HepG2 (cell line): ENCODE measurements around the gene RHOT2. TPM values are rescaled to one million over a fixed set of nuclear protein-coding genes. Genes with fewer than 3 reads are reported as not detected.

Experiments used
- AHR ChIP-seq: IDR thresholded peaks from 2 replicates; pipeline ENCODE4 v1.6.1; 2018; ENCODE audit warnings: missing genetic modification reagents, missing compliant biosample characterization
- ATM ChIP-seq: fragments of 450-650 bp; IDR thresholded peaks from 2 replicates; pipeline ENCODE4 v1.7.1; 2017; ENCODE audit warnings: mild to moderate bottlenecking, borderline replicate concordance
- CBX5 ChIP-seq: sonication (generic); formaldehyde crosslinking; IDR thresholded peaks from 2 replicates; pipeline ENCODE4 v1.4.0; 2020; ENCODE audit warnings: missing genetic modification reagents, borderline replicate concordance
- CEBPB ChIP-seq: IDR thresholded peaks from 2 replicates; pipeline ENCODE4 v1.6.1; 2011; ENCODE audit warnings: low read depth, low read length, improper control_type of control experiment, borderline replicate concordance
- DR1 ChIP-seq: sonication (generic); formaldehyde crosslinking; IDR thresholded peaks from 2 replicates; pipeline ENCODE4 v1.8.0; 2021; ENCODE audit warnings: mild to moderate bottlenecking, missing genetic modification reagents, inconsistent platforms
- KLF12 ChIP-seq: sonication (generic); formaldehyde crosslinking; IDR thresholded peaks from 2 replicates; pipeline ENCODE4 v1.4.0; 2020; ENCODE audit warnings: missing genetic modification reagents, borderline replicate concordance
- MAFK ChIP-seq, 2 experiments: IDR thresholded peaks in 1 of 2; conservative IDR thresholded peaks in 1 of 2; 2 replicates each; pipeline ENCODE4 v1.6.1; 2011; ENCODE audit warnings: improper control_type of control experiment in 2 of 2, low read length in 2 of 2
- SAFB2 ChIP-seq: sonication (generic); formaldehyde crosslinking; IDR thresholded peaks from 2 replicates; pipeline ENCODE4 v1.5.1; 2020; ENCODE audit warnings: missing genetic modification reagents, low read depth, mild to moderate bottlenecking, borderline replicate concordance
- SKI ChIP-seq: fragments of 450-650 bp; IDR thresholded peaks from one replicate; pipeline ENCODE4 v1.6.1; 2018; ENCODE audit warnings: mild to moderate bottlenecking; ENCODE audit not compliant: partially characterized antibody
- SNAPC2 ChIP-seq: sonication (generic); formaldehyde crosslinking; IDR thresholded peaks from 2 replicates; pipeline ENCODE4 v1.8.1; 2022; ENCODE audit warnings: mild to moderate bottlenecking, missing genetic modification reagents
- SRF ChIP-seq: IDR thresholded peaks from 2 replicates; pipeline ENCODE4 v1.6.1; 2011; ENCODE audit warnings: mild to moderate bottlenecking, low read depth, low read length, moderate library complexity
- ZBTB3 ChIP-seq: sonication (generic); formaldehyde crosslinking; IDR thresholded peaks from 2 replicates; pipeline ENCODE4 v1.4.0; 2020; ENCODE audit warnings: low read depth, mild to moderate bottlenecking, moderate library complexity, missing genetic modification reagents, borderline replicate concordance
- ZNF12 ChIP-seq: sonication (generic); formaldehyde crosslinking; IDR thresholded peaks from 2 replicates; pipeline ENCODE4 v1.5.0; 2020; ENCODE audit warnings: missing genetic modification reagents
- ZNF17 ChIP-seq: sonication (generic); formaldehyde crosslinking; IDR thresholded peaks from 2 replicates; pipeline ENCODE4 v1.5.0; 2020; ENCODE audit warnings: mild to moderate bottlenecking, missing genetic modification reagents
- ZNF224 ChIP-seq: sonication (generic); formaldehyde crosslinking; IDR thresholded peaks from 2 replicates; pipeline ENCODE4 v1.5.0; 2020; ENCODE audit warnings: mild to moderate bottlenecking, missing genetic modification reagents
- ZNF577 ChIP-seq: sonication (generic); formaldehyde crosslinking; IDR thresholded peaks from 2 replicates; pipeline ENCODE4 v1.4.0; 2020; ENCODE audit warnings: mild to moderate bottlenecking, low read depth, missing genetic modification reagents, borderline replicate concordance
- polyA plus RNA-seq, 8 experiments: library from polyadenylated mRNA; depleted of rRNA in 3 of 8; stranded (reverse) in 7 of 8; unstranded in 1 of 8; fragments of >200 nt; fragmentation: Illumina TruSeq in 4 of 8; extraction: Trizol in 4 of 8; gene quantifications; 2 replicates each; pipeline versions ENCODE4 v1.2.1 to v1.2.3, GENCODE V29; 2011 to 2016; ENCODE audit warnings: low read depth in 4 of 8, missing spikeins in 1 of 8, mixed read lengths in 1 of 8; ENCODE audit not compliant: insufficient read depth in 1 of 8
- total RNA-seq, 5 experiments: library from RNA; depleted of rRNA; stranded (reverse); fragments of >200 nt; fragmentation: Illumina TruSeq; extraction: Trizol; gene quantifications; 2 replicates each; pipeline ENCODE4 v1.2.3, GENCODE V29; 2016; ENCODE audit warnings: low read depth in 1 of 5
- TF ChIP-seq, protein P1 (sequence below): sonication (generic); formaldehyde crosslinking; IDR thresholded peaks from 2 replicates; pipeline ENCODE4 v1.5.0; 2020; ENCODE audit warnings: missing genetic modification reagents
- TF ChIP-seq, protein P2 (sequence below): sonication (generic); formaldehyde crosslinking; IDR thresholded peaks from 2 replicates; pipeline ENCODE4 v1.5.0; 2020; ENCODE audit warnings: missing genetic modification reagents
- TF ChIP-seq, protein P3 (sequence below): sonication (generic); formaldehyde crosslinking; IDR thresholded peaks from 2 replicates; pipeline ENCODE4 v1.8.1; 2023; ENCODE audit warnings: missing genetic modification reagents, inconsistent platforms, borderline replicate concordance
- TF ChIP-seq, protein P4 (sequence below): sonication (generic); formaldehyde crosslinking; IDR thresholded peaks from 2 replicates; pipeline ENCODE4 v1.5.1; 2020; ENCODE audit warnings: mild to moderate bottlenecking, missing genetic modification reagents
- TF ChIP-seq, protein P5 (sequence below): sonication (generic); formaldehyde crosslinking; conservative IDR thresholded peaks from 2 replicates; pipeline ENCODE4 v1.8.0; 2022; ENCODE audit warnings: missing genetic modification reagents

Gene RHOT2
- total and polyA plus RNA-seq, 2 of the 13 experiments (the other 11 are each of a cell fraction or from before 2014, with no cell fraction given), result 63.6 to 76.9 TPM

DNA sequence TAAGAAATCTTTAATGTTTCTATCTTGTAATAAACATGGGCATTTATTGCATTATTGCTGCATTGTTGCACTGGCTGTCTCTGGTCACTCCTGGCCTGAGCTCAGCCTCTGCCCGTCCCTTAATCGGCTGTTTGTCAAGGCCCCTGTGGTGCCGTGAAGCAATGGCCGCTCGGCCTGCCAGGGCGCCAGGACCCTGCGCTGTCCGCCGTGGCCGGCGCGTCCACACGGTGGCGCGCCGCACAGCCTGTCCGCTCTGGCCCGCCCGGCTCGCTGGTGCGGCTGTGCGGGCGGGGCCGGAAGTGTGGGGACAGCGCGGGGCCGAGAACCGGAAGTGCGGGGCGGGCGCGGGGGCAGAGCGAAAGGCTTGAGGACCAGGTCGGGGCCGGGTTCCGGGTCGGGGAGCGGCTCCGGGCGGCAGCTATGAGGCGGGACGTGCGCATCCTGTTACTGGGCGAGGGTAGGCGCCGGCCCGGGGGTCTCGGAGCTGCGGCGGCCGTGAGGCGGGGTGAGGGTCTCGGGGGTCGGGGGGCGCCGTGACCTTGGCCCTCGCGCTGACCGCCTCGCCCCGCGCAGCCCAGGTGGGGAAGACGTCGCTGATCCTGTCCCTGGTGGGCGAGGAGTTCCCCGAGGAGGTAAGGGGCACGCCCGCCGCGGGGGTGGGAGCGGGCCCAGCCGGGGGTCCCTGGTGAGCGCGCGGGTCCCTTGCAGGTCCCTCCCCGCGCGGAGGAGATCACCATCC is at the start of gene RHOT2 (continued):
- TF ChIP-seq, protein P1, sequence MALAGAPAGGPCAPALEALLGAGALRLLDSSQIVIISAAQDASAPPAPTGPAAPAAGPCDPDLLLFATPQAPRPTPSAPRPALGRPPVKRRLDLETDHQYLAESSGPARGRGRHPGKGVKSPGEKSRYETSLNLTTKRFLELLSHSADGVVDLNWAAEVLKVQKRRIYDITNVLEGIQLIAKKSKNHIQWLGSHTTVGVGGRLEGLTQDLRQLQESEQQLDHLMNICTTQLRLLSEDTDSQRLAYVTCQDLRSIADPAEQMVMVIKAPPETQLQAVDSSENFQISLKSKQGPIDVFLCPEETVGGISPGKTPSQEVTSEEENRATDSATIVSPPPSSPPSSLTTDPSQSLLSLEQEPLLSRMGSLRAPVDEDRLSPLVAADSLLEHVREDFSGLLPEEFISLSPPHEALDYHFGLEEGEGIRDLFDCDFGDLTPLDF (CRISPR knock-in tag), result peak; percentile 18; the same call in 1 of the 2 replicates
- no peak for TF ChIP-seq ZNF12 (CRISPR knock-in tag)
- TF ChIP-seq KLF12 (CRISPR knock-in tag), result peak; percentile 88; the same call in 1 of the 2 replicates
- TF ChIP-seq SAFB2 (CRISPR knock-in tag), result peak; percentile 88
- no peak for TF ChIP-seq ATM
- TF ChIP-seq SNAPC2 (CRISPR knock-in tag), result no peak
- TF ChIP-seq DR1 (CRISPR knock-in tag), result peak; percentile 45; the same call in 1 of the 2 replicates
- no peak for TF ChIP-seq ZBTB3
- no peak for TF ChIP-seq ZNF224
- TF ChIP-seq SRF, result no peak
- TF ChIP-seq, protein P2, sequence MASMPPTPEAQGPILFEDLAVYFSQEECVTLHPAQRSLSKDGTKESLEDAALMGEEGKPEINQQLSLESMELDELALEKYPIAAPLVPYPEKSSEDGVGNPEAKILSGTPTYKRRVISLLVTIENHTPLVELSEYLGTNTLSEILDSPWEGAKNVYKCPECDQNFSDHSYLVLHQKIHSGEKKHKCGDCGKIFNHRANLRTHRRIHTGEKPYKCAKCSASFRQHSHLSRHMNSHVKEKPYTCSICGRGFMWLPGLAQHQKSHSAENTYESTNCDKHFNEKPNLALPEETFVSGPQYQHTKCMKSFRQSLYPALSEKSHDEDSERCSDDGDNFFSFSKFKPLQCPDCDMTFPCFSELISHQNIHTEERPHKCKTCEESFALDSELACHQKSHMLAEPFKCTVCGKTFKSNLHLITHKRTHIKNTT (CRISPR knock-in tag), result no peak
- no peak for TF ChIP-seq ZNF577 (CRISPR knock-in tag)
- no peak for TF ChIP-seq AHR (CRISPR knock-in tag)
- TF ChIP-seq MAFK (conservative IDR thresholded peaks at IDR 0.05 in 1 of 2, IDR thresholded peaks at IDR 0.05 in 1 of 2; ENCODE audit: low read length in 2 of 2), result no peak
- TF ChIP-seq, protein P3, sequence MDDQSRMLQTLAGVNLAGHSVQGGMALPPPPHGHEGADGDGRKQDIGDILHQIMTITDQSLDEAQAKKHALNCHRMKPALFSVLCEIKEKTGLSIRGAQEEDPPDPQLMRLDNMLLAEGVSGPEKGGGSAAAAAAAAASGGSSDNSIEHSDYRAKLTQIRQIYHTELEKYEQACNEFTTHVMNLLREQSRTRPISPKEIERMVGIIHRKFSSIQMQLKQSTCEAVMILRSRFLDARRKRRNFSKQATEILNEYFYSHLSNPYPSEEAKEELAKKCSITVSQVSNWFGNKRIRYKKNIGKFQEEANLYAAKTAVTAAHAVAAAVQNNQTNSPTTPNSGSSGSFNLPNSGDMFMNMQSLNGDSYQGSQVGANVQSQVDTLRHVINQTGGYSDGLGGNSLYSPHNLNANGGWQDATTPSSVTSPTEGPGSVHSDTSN (CRISPR knock-in tag), result no peak
- peak; percentile 73; the same call in 1 of the 2 replicates for TF ChIP-seq CEBPB
- no peak for TF ChIP-seq CBX5 (CRISPR knock-in tag)
- TF ChIP-seq, protein P4, sequence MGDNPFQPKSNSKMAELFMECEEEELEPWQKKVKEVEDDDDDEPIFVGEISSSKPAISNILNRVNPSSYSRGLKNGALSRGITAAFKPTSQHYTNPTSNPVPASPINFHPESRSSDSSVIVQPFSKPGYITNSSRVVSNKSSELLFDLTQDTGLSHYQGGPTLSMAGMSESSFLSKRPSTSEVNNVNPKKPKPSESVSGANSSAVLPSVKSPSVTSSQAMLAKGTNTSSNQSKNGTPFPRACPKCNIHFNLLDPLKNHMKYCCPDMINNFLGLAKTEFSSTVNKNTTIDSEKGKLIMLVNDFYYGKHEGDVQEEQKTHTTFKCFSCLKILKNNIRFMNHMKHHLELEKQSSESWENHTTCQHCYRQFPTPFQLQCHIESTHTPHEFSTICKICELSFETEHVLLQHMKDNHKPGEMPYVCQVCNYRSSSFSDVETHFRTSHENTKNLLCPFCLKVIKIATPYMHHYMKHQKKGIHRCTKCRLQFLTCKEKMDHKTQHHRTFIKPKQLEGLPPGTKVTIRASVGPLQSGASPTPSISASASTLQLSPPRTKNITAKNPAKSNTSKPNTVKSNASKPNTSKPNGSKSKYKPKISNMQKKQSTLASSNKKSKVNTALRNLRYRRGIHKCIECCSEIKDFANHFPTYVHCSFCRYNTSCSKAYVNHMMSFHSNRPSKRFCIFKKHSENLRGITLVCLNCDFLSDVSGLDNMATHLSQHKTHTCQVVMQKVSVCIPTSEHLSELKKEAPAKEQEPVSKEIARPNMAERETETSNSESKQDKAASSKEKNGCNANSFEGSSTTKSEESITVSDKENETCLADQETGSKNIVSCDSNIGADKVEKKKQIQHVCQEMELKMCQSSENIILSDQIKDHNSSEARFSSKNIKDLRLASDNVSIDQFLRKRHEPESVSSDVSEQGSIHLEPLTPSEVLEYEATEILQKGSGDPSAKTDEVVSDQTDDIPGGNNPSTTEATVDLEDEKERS (CRISPR knock-in tag), result no peak
- peak; percentile 79 for TF ChIP-seq SKI
- no peak for TF ChIP-seq ZNF17 (CRISPR knock-in tag)
- TF ChIP-seq, protein P5, sequence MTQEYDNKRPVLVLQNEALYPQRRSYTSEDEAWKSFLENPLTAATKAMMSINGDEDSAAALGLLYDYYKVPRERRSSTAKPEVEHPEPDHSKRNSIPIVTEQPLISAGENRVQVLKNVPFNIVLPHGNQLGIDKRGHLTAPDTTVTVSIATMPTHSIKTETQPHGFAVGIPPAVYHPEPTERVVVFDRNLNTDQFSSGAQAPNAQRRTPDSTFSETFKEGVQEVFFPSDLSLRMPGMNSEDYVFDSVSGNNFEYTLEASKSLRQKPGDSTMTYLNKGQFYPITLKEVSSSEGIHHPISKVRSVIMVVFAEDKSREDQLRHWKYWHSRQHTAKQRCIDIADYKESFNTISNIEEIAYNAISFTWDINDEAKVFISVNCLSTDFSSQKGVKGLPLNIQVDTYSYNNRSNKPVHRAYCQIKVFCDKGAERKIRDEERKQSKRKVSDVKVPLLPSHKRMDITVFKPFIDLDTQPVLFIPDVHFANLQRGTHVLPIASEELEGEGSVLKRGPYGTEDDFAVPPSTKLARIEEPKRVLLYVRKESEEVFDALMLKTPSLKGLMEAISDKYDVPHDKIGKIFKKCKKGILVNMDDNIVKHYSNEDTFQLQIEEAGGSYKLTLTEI, result no peak
